BE2C (cell line): ENCODE data around the gene MORN5.

Experiments
- DNase-seq: peaks from one replicate; pipeline ENCODE4 v3.0.0-alpha.2; 2020
- H3K27me3 ChIP-seq: fragments of 250-450 bp; sonication (Bioruptor Pico); 2 replicates; pipeline ENCODE4 v1.5.1; 2020; ENCODE audit warnings: mild to moderate bottlenecking
- H3K36me3 ChIP-seq: fragments of 250-450 bp; sonication (Bioruptor Pico); 2 replicates; pipeline ENCODE4 v1.5.1; 2020; ENCODE audit warnings: mild to moderate bottlenecking
- H3K4me1 ChIP-seq: fragments of 250-450 bp; sonication (Bioruptor Pico); 2 replicates; pipeline ENCODE4 v1.5.1; 2020
- H3K4me3 ChIP-seq: 2 replicates; pipeline ENCODE4 v1.5.1; 2011; ENCODE audit warnings: low read depth, low read length
- H3K9me3 ChIP-seq: fragments of 250-450 bp; sonication (Bioruptor Pico); 2 replicates; pipeline ENCODE4 v1.5.1; 2020
- CTCF ChIP-seq: IDR thresholded peaks from 2 replicates; pipeline ENCODE4 v1.5.1; 2012; ENCODE audit warnings: mild to moderate bottlenecking, low read depth, low read length

Gene MORN5

GRCh38 chr9:122192261-122192875 is 32.7 kb downstream of the MORN5 start:
- no peak for TF ChIP-seq CTCF
- no peaks in the 10 kb centered on the region for H3K9me3 ChIP-seq
- H3K36me3 ChIP-seq, result no peaks in the 10 kb centered on the region
- DNase-seq, result no peak
- no peaks in the 10 kb centered on the region for H3K27me3 ChIP-seq
- H3K4me1 ChIP-seq, result no peaks in the 10 kb centered on the region
- H3K4me3 ChIP-seq, result no peak overlapping the region

DNA sequence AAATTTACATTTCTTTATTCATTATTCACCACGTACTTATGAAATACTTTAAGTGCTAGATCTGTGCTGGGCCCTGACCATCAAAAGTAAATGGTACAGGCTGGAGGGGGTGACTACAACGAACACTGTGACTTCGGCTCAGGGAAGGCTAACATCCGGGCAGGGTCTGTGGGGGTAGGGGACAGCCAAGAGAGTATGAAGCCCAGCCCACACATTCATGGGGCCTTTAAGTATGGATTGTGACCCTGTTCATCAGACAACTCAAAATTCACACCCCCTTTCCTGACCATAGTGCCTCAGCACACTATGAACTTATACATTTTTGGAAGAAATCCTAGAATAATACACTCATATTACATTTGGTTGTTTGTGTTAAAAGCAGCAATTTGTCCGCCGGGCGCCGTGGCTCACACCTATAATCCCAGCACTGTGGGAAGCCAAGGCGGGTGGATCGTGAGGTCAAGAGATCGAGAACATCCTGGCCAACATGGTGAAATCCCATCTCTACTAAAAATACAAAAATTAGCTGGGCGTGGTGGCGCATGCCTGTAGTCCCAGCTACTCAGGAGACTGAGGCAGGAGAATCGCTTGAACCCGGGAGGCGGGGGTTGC is 33.3 kb downstream of the MORN5 start:
- no peaks in the 10 kb centered on the region for H3K4me1 ChIP-seq
- no peak overlapping the region for H3K4me3 ChIP-seq
- DNase-seq, result no peak
- TF ChIP-seq CTCF, result no peak
- H3K27me3 ChIP-seq, result no peaks in the 10 kb centered on the region
- H3K9me3 ChIP-seq, result no peaks in the 10 kb centered on the region
- H3K36me3 ChIP-seq, result no peaks in the 10 kb centered on the region

DNA sequence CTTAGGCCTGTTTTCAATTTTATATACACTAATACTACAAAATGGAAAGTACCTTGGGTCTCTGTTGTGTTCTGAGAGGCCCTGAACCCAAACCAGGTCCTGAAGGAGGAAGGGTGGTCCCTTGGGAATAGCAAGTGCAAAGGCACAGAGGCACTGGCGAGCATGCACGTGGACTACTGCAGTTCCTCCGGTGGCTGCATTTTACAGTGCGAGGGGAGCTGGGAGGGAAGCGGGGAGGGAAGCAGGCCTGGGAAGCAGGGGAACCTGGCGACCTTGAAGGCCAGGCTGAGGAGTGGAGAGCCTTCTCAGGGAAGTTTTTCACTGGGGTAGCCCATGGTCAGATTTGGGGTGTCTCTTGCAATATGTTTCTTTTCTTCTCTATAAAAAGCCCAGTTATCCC is 33.9 kb downstream of the MORN5 start:
- Histone ChIP-seq H3K4me1 (no peaks in the 10 kb centered on the region), H3K36me3 (no peaks in the 10 kb centered on the region), H3K27me3 (no peaks in the 10 kb centered on the region), H3K9me3 (no peaks in the 10 kb centered on the region), H3K4me3 (no peak overlapping the region)
- no peak for TF ChIP-seq CTCF
- DNase-seq, result no peak

DNA sequence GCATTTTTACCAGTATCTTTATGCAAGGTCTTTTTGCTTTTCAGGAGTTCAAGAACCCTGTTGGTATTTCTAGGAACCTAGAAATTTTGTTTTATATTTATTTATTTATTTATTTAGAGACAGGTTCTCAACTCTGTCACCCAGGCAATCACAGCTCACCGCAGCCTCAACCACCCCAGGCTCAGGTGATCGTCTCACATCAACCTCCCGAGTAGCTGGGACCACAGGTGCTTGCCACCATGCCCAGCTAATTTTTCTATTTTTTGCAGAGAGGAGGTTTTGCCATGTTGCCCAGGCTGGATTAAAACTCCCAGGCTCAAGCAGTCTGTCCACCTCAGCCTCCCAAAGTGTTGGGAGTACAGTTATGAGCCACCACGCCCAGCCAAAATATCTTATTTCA is 36.2 kb downstream of the MORN5 start:
- H3K36me3 ChIP-seq, result no peaks in the 10 kb centered on the region
- DNase-seq, result no peak
- no peaks in the 10 kb centered on the region for H3K27me3 ChIP-seq
- H3K4me3 ChIP-seq, result no peak overlapping the region
- no peaks in the 10 kb centered on the region for H3K9me3 ChIP-seq
- TF ChIP-seq CTCF, result no peak
- no peaks in the 10 kb centered on the region for H3K4me1 ChIP-seq

- no peak for TF ChIP-seq CTCF
- no peak for DNase-seq
- no peaks in the 10 kb centered on the region for H3K36me3 ChIP-seq
- H3K9me3 ChIP-seq, result no peaks in the 10 kb centered on the region
- no peak overlapping the region for H3K4me3 ChIP-seq
- no peaks in the 10 kb centered on the region for H3K4me1 ChIP-seq
- H3K27me3 ChIP-seq, result no peaks in the 10 kb centered on the region
These were observed 37.7 kb downstream of the MORN5 start for GRCh38 chr9:122197426-122197825.

GRCh38 chr9:122197882-122198281 is 38.2 kb downstream of the MORN5 start:
- Histone ChIP-seq H3K36me3 (no peaks in the 10 kb centered on the region), H3K4me3 (no peak overlapping the region), H3K27me3 (no peaks in the 10 kb centered on the region), H3K4me1 (no peaks in the 10 kb centered on the region), H3K9me3 (no peaks in the 10 kb centered on the region)
- no peak for TF ChIP-seq CTCF
- no peak for DNase-seq
